ENCODE results near the gene NDUFA5. TPM values are rescaled to one million over a fixed set of nuclear protein-coding genes. Genes with fewer than 3 reads are reported as not detected.

Gene NDUFA5
- total RNA-seq, 1 experiment from 2014 or later = 53.4 TPM

- no TSS peak for BruUV-seq (replicated peaks)
- intact Hi-C loops (cut with micrococcal nuclease; ENCODE audit: unreplicated experiment) = no loop called here
- TF ChIP-seq CTCF (IDR thresholded peaks at IDR 0.05) = no peak
- TF ChIP-seq SIN3A (IDR thresholded peaks at IDR 0.05; ENCODE audit: borderline replicate concordance, insufficient read depth, low read depth, low read length) = no peak
- no peak for TF ChIP-seq POLR2AphosphoS5 (IDR thresholded peaks at IDR 0.05; ENCODE audit: low read depth, low read length)
- no peak for TF ChIP-seq TCF7L2 (IDR thresholded peaks at IDR 0.05; ENCODE audit: low read depth, low read length)
Measured at GRCh38 chr7:123571187-123571586, 13.6 kb upstream of the NDUFA5 start.

GRCh38 chr7:123570390-123571182 is 13.0 kb upstream of the NDUFA5 start:
- POLR2A ChIA-PET = no interaction called here
- intact Hi-C loops (cut with micrococcal nuclease; ENCODE audit: unreplicated experiment) = no loop called here
- no peaks in the 10 kb centered on the region for H3K4me1 ChIP-seq (ENCODE audit: control insufficient read depth, insufficient read depth, low read length)
- CTCF ChIA-PET = no interaction called here
- in situ Hi-C loops (cut with HindIII; ENCODE audit: low pct_unique_long_range_greater_than_20kb, low sequenced_read_pairs) = no loop called here
- no TSS peak for BruUV-seq (replicated peaks)
- H3K4me3 ChIP-seq (ENCODE audit: low read depth in 2 of 2, low read length in 2 of 2) = no peak overlapping the region
- H3K27me3 ChIP-seq (ENCODE audit: control insufficient read depth, insufficient read depth, low read length) = peaks cover 2% of the 10 kb centered on the region; the same call in 1 of the 2 replicates
- TF ChIP-seq POLR2AphosphoS5 (IDR thresholded peaks at IDR 0.05; ENCODE audit: low read depth, low read length) = no peak
- TF ChIP-seq REST (IDR thresholded peaks at IDR 0.05; ENCODE audit: insufficient read depth in 1 of 2, low read depth in 2 of 2, low read length in 1 of 2) = no peak
- no peak for TF ChIP-seq TCF7L2 (IDR thresholded peaks at IDR 0.05; ENCODE audit: low read depth, low read length)
- no peak for TF ChIP-seq CTCF (IDR thresholded peaks at IDR 0.05)
- TF ChIP-seq SIN3A (IDR thresholded peaks at IDR 0.05; ENCODE audit: borderline replicate concordance, insufficient read depth, low read depth, low read length) = no peak
- H3K9me3 ChIP-seq (ENCODE audit: control insufficient read depth, insufficient read depth, low read depth, low read length) = no peaks in the 10 kb centered on the region
- no peak for DNase-seq (ENCODE audit: low read depth, low spot score)
- H3K27ac ChIP-seq (ENCODE audit: low read length) = no peak overlapping the region
- no peak for ATAC-seq
- H3K36me3 ChIP-seq (ENCODE audit: control insufficient read depth, insufficient read depth, low read length) = no peaks in the 10 kb centered on the region

More at GRCh38 chr7:123571187-123571586, 13.6 kb upstream of the NDUFA5 start:
- CTCF ChIA-PET = no interaction called here
- Histone ChIP-seq H3K27me3 (ENCODE audit: control insufficient read depth, insufficient read depth, low read length) (peaks cover 2% of the 10 kb centered on the region; the same call in 1 of the 2 replicates), H3K9me3 (ENCODE audit: control insufficient read depth, insufficient read depth, low read depth, low read length) (no peaks in the 10 kb centered on the region), H3K4me3 (ENCODE audit: low read depth in 2 of 2, low read length in 2 of 2) (no peak overlapping the region), H3K4me1 (ENCODE audit: control insufficient read depth, insufficient read depth, low read length) (no peaks in the 10 kb centered on the region), H3K36me3 (ENCODE audit: control insufficient read depth, insufficient read depth, low read length) (no peaks in the 10 kb centered on the region), H3K27ac (ENCODE audit: low read length) (no peak overlapping the region)
- in situ Hi-C loops (cut with HindIII; ENCODE audit: low pct_unique_long_range_greater_than_20kb, low sequenced_read_pairs) = no loop called here
- DNase-seq (ENCODE audit: low read depth, low spot score) (no peak), ATAC-seq (no peak)
- POLR2A ChIA-PET = no interaction called here

All from Panc1 (cell line).